ENCODE results near the gene TRIM44. TPM values are rescaled to one million over a fixed set of nuclear protein-coding genes. Genes with fewer than 3 reads are reported as not detected.

The TRIM44 gene
- total and polyA plus RNA-seq, 10 of the 15 experiments (the other 5 are each of a cell fraction or from before 2014, with no cell fraction given): 6.7 to 93.0 (median 27.6) TPM

GRCh38 chr11:35785287-35786167, 123.0 kb downstream of the TRIM44 start (continued):
- TF ChIP-seq PBX3 (IDR thresholded peaks at IDR 0.05; ENCODE audit: insufficient replicate concordance, low read depth, low read length) (no peak), IKZF2 (IDR thresholded peaks at IDR 0.05) (peak in 1 of 2 experiments; percentile 41; a peak in 2 of 4 replicates), RAD21 (IDR thresholded peaks at IDR 0.05; ENCODE audit: insufficient read depth, low read depth, low read length) (no peak), NR2C1 (IDR thresholded peaks at IDR 0.05) (no peak), MYB (IDR thresholded peaks at IDR 0.05; ENCODE audit: borderline replicate concordance, low read depth, low read length) (no peak), ATF7 (IDR thresholded peaks at IDR 0.05; ENCODE audit: low read depth) (0 out of 2 replicates have a peak, but pooled peaks have one; percentile 31), CHD2 (IDR thresholded peaks at IDR 0.05; ENCODE audit: borderline replicate concordance, low read depth, low read length) (no peak), RFX5 (IDR thresholded peaks at IDR 0.05; ENCODE audit: low read depth, low read length) (no peak), JUND (IDR thresholded peaks at IDR 0.05; ENCODE audit: low read depth, low read length) (no peak), IKZF1 (conservative IDR thresholded peaks at IDR 0.05) (no peak), BCL3 (IDR thresholded peaks at IDR 0.05; ENCODE audit: borderline replicate concordance, insufficient read depth, low read depth, low read length, poor library complexity, severe bottlenecking) (no peak), SKIL (IDR thresholded peaks at IDR 0.05; ENCODE audit: low read depth, poor library complexity, severe bottlenecking) (peak; percentile 50), ZBTB11 (CRISPR knock-in tag; IDR thresholded peaks at IDR 0.05) (no peak), ZNF687 (IDR thresholded peaks at IDR 0.05) (0 out of 2 replicates have a peak, but pooled peaks have one; percentile 14), CBX5 (IDR thresholded peaks at IDR 0.05; ENCODE audit: low read depth) (no peak)
